GM19452 (cell line): ENCODE results near the gene MYO10.
A peak's percentile ranks its signal among the peaks of the same experiment; 100 is the strongest.
"Not testable (repeated sequence)": the region's sequence is repeated elsewhere in the genome, so short reads cannot be mapped to it uniquely, and the experiment has no call there.

Experiments
- ATAC-seq: cut with Tn5 transposase; IDR thresholded peaks from one replicate; pipeline ENCODE4 v1.9.1; 2021; ENCODE audit not compliant: unreplicated experiment

The MYO10 gene

GRCh38 chr5:16750445-16750844 is 185.6 kb downstream of the MYO10 start:
- ATAC-seq, result no peak

- no peak for ATAC-seq
Observed at GRCh38 chr5:16749626-16750025, 186.5 kb downstream of the MYO10 start.

- no peak for ATAC-seq
Observed at GRCh38 chr5:16744164-16744880, 191.8 kb downstream of the MYO10 start.

GRCh38 chr5:16742938-16743337 is 193.2 kb downstream of the MYO10 start:
- no peak for ATAC-seq

- no peak for ATAC-seq
Observed at GRCh38 chr5:16740811-16741392, 195.2 kb downstream of the MYO10 start.

GRCh38 chr5:16740066-16740810 is 195.8 kb downstream of the MYO10 start:
- no peak for ATAC-seq

- ATAC-seq, result not testable (repeated sequence)
Observed at GRCh38 chr5:16738393-16738792, 197.7 kb downstream of the MYO10 start.

- ATAC-seq, result no peak
Observed at GRCh38 chr5:16737620-16738364, 198.3 kb downstream of the MYO10 start.

GRCh38 chr5:16737209-16737608 is 198.9 kb downstream of the MYO10 start:
- ATAC-seq, result no peak

- ATAC-seq, result no peak
Observed at GRCh38 chr5:16736158-16736995, 199.7 kb downstream of the MYO10 start.

GRCh38 chr5:16735101-16736060 is 200.7 kb downstream of the MYO10 start:
- ATAC-seq, result no peak

GRCh38 chr5:16733331-16734006 is 202.6 kb downstream of the MYO10 start:
- no peak for ATAC-seq

- no peak for ATAC-seq
Observed at GRCh38 chr5:16732356-16732755, 203.7 kb downstream of the MYO10 start.

- peak; percentile 57 for ATAC-seq
Observed at GRCh38 chr5:16727755-16728325, 208.2 kb downstream of the MYO10 start.

GRCh38 chr5:16726538-16726946 is 209.5 kb downstream of the MYO10 start:
- no peak for ATAC-seq

- no peak for ATAC-seq
Observed at GRCh38 chr5:16725575-16725974, 210.5 kb downstream of the MYO10 start.

GRCh38 chr5:16723821-16724220 is 212.3 kb downstream of the MYO10 start:
- no peak for ATAC-seq

- ATAC-seq, result no peak
Observed at GRCh38 chr5:16722097-16722495, 214.0 kb downstream of the MYO10 start.
